B cell (primary cell): ENCODE measurements around the gene COX20. TPM values are rescaled to one million over a fixed set of nuclear protein-coding genes. Genes with fewer than 3 reads are reported as not detected.

Experiments used
- ATAC-seq: fragments of 200-7000 bp; cut with Tn5 transposase; one replicate; pipeline ENCODE4 v1.10.0; 2021; ENCODE audit warnings: low read depth, mild to moderate bottlenecking, moderate number of reproducible peaks, moderate library complexity
- CTCF ChIA-PET: fragments of 350-600 bp; sonication (Branson Sonifier 250); formaldehyde crosslinking; loops from one replicate; lab custom pipeline; 2021; ENCODE audit warnings: antibody characterized with exemption, inconsistent platforms; lab: Charles Lee
- POLR2A ChIA-PET: fragments of 350-600 bp; sonication (Branson Sonifier 250); formaldehyde crosslinking; loops from one replicate; lab custom pipeline; 2021; ENCODE audit warnings: antibody characterized with exemption; lab: Charles Lee
- DNase-seq: peaks from one replicate; pipeline ENCODE4 v3.0.0; 2013
- H2AFZ ChIP-seq: 2 replicates; pipeline ENCODE4 v1.6.1; 2012; ENCODE audit warnings: mild to moderate bottlenecking, low read depth, low read length; ENCODE audit not compliant: insufficient read depth, poor library complexity, severe bottlenecking
- H3K27ac ChIP-seq, 2 donors: 1 replicate in 1 of 2; 2 replicates in 1 of 2; pipeline ENCODE4 v1.5.1; 2012 to 2013; ENCODE audit warnings: low read length in 2 of 2, mild to moderate bottlenecking in 2 of 2, moderate library complexity in 1 of 2
- H3K27me3 ChIP-seq, 4 experiments: fragments of 200-600 bp in 1 of 4; sonication (generic) in 1 of 4; replicated peaks in 1 of 4; 1 replicate in 2 of 4; 2 replicates in 2 of 4; pipeline versions ENCODE4 v1.6.1 to v1.7.0; 2013 to 2016; ENCODE audit warnings: low read length in 3 of 4, mild to moderate bottlenecking in 2 of 4, mixed read lengths in 1 of 4, moderate library complexity in 1 of 4; ENCODE audit not compliant: insufficient read depth in 4 of 4, control insufficient read depth in 3 of 4; ENCODE audit errors: control extremely low read depth in 1 of 4
- H3K36me3 ChIP-seq, 2 experiments: replicated peaks in 1 of 2; 1 replicate in 1 of 2; 2 replicates in 1 of 2; pipeline versions ENCODE4 v1.6.1 to v1.7.1; 2013; ENCODE audit warnings: low read length in 1 of 2; ENCODE audit not compliant: insufficient read depth in 2 of 2, control insufficient read depth in 1 of 2; ENCODE audit errors: control extremely low read depth in 1 of 2, extremely low read depth in 1 of 2
- H3K4me1 ChIP-seq, 2 donors: fragments of 200-600 bp in 1 of 2; sonication (generic) in 1 of 2; 1 replicate in 1 of 2; 2 replicates in 1 of 2; pipeline versions ENCODE4 v1.5.1 to v1.6.1; 2013 to 2017; ENCODE audit warnings: low read length in 2 of 2; ENCODE audit not compliant: control insufficient read depth in 2 of 2, insufficient read depth in 2 of 2
- H3K4me2 ChIP-seq: replicated peaks from 2 replicates; pipeline ENCODE3; 2012; ENCODE audit warnings: mild to moderate bottlenecking, low read depth, low read length; ENCODE audit not compliant: poor library complexity, severe bottlenecking
- H3K4me3 ChIP-seq, 5 experiments: fragments of 200-600 bp in 1 of 5; sonication (generic) in 1 of 5; 1 replicate in 3 of 5; 2 replicates in 2 of 5; pipeline versions ENCODE4 v1.5.1 to v1.7.0; 2011 to 2016; ENCODE audit warnings: low read length in 4 of 5, mild to moderate bottlenecking in 4 of 5, low read depth in 2 of 5, control low read depth in 1 of 5, moderate library complexity in 1 of 5; ENCODE audit not compliant: insufficient read depth in 1 of 5; ENCODE audit errors: control extremely low read depth in 1 of 5, extremely low read depth in 1 of 5
- H3K79me2 ChIP-seq: fragments of 200-600 bp; sonication (generic); one replicate; pipeline ENCODE4 v1.6.0; 2016; ENCODE audit warnings: low read length; ENCODE audit not compliant: control insufficient read depth, insufficient read depth
- H3K9ac ChIP-seq: fragments of 200-600 bp; sonication (generic); 2 replicates; pipeline ENCODE4 v1.6.1; 2017; ENCODE audit warnings: mild to moderate bottlenecking, low read length, moderate library complexity
- H3K9me3 ChIP-seq, 3 donors: one replicate each; pipeline versions ENCODE4 v1.6.1 to v1.7.1; 2013; ENCODE audit warnings: low read length in 2 of 3; ENCODE audit not compliant: control insufficient read depth in 2 of 3, insufficient read depth in 1 of 3; ENCODE audit errors: control extremely low read depth in 1 of 3
- H4K20me1 ChIP-seq: 2 replicates; pipeline ENCODE4 v1.6.0; 2012; ENCODE audit warnings: mild to moderate bottlenecking, low read length; ENCODE audit not compliant: insufficient read depth, control insufficient read depth, poor library complexity, severe bottlenecking
- H3K27ac Mint-ChIP-seq: one replicate; pipeline ENCODE4 v1.8.0; 2021; ENCODE audit warnings: mixed read lengths
- H3K27me3 Mint-ChIP-seq: one replicate; pipeline ENCODE4 v1.8.0; 2021; ENCODE audit warnings: mixed read lengths
- H3K4me1 Mint-ChIP-seq: one replicate; pipeline ENCODE4 v1.8.0; 2021; ENCODE audit warnings: mixed read lengths
- H3K4me3 Mint-ChIP-seq: one replicate; pipeline ENCODE4 v1.8.0; 2021; ENCODE audit warnings: mixed read lengths
- H3K9me3 Mint-ChIP-seq: one replicate; pipeline ENCODE4 v1.8.0; 2022; ENCODE audit warnings: mixed read lengths; ENCODE audit not compliant: insufficient read depth
- CTCF ChIP-seq: fragments of 200-600 bp; IDR thresholded peaks from one replicate; pipeline ENCODE4 v1.8.0; 2022; ENCODE audit warnings: antibody characterized with exemption, mild to moderate bottlenecking
- EZH2 ChIP-seq: IDR thresholded peaks from 2 replicates; pipeline ENCODE4 v1.6.1; 2012; ENCODE audit warnings: borderline replicate concordance, low read depth, mild to moderate bottlenecking, moderate library complexity, low read length; ENCODE audit not compliant: insufficient read depth, poor library complexity, severe bottlenecking
- WGBS: methylation state at CpG from one replicate; pipeline ENCODE4 v1.1.5; 2013; ENCODE audit warnings: missing lambda C conversion rate; ENCODE audit not compliant: insufficient coverage; 5-methylcytosine and 5-hydroxymethylcytosine counted together
- intact Hi-C: fragments of 100-400 bp; cut with micrococcal nuclease; formaldehyde crosslinking; loops from one replicate; pipeline ENCODE4 v1.10.0; 2022
- polyA plus RNA-seq: library from polyadenylated mRNA; depleted of rRNA; stranded (reverse); fragments of >200 nt; gene quantifications from 2 replicates; pipeline ENCODE4 v1.2.3, GENCODE V29; 2012
- total RNA-seq, 2 donors: library from RNA; stranded (reverse); fragments of 120-200 nt in 1 of 2; gene quantifications; 1 replicate in 1 of 2; 2 replicates in 1 of 2; pipeline versions ENCODE4 v1.2.3 to v1.2.4, GENCODE V29; 2013 to 2022

The COX20 gene
- total and polyA plus RNA-seq, 2 donors (not counting 1 experiment from before 2014, with no cell fraction given), result 24.7 to 35.7 TPM

- H3K9me3 Mint-ChIP-seq, result no peaks in the 10 kb centered on the region
- Histone ChIP-seq H3K79me2 (no peaks in the 10 kb centered on the region), H3K9ac (no peak overlapping the region), H3K27ac (no peak overlapping the region), H2AFZ (no peak overlapping the region), H3K9me3 (no peaks in the 10 kb centered on the region), H3K27me3 (no peaks in the 10 kb centered on the region), H4K20me1 (no peaks in the 10 kb centered on the region), H3K4me1 (peaks cover 6 to 7% of the 10 kb centered on the region in 2 donors), H3K4me3 (no peak overlapping the region), H3K36me3 (no peaks in the 10 kb centered on the region), H3K4me2 (no peak overlapping the region)
- no peak for DNase-seq
- H3K27ac Mint-ChIP-seq, result no peak overlapping the region
- POLR2A ChIA-PET, result no interaction called here
- CTCF ChIA-PET, result interaction anchor here (0.9 to 1.0 kb wide), 2 partner anchors 105 to 173 kb away, joined by 3 read pairs; no protein-coding TSS in a partner anchor
- no peak overlapping the region for H3K4me3 Mint-ChIP-seq
- TF ChIP-seq CTCF (no peak), EZH2 (no peak)
- intact Hi-C loops, result no loop called here
- no peak for ATAC-seq
- peaks cover 7% of the 10 kb centered on the region for H3K4me1 Mint-ChIP-seq
- no peaks in the 10 kb centered on the region for H3K27me3 Mint-ChIP-seq
- WGBS, result 98% methylated on average over 10 of the region's 12 CpGs
Measured at GRCh38 chr1:244869364-244869827, 33.9 kb downstream of the COX20 start.

- H3K79me2 ChIP-seq, result no peaks in the 10 kb centered on the region
- H2AFZ ChIP-seq, result no peak overlapping the region
- Mint-ChIP-seq H3K27me3 (no peaks in the 10 kb centered on the region), H3K4me3 (no peak overlapping the region), H3K9me3 (no peaks in the 10 kb centered on the region), H3K4me1 (peaks cover 5% of the 10 kb centered on the region), H3K27ac (no peak overlapping the region)
- no peak overlapping the region for H3K9ac ChIP-seq
- H3K27ac ChIP-seq, result no peak overlapping the region
- TF ChIP-seq EZH2 (no peak), CTCF (no peak)
- H3K4me1 ChIP-seq, result peaks cover 4 to 5% of the 10 kb centered on the region in 2 donors
- H4K20me1 ChIP-seq, result no peaks in the 10 kb centered on the region
- WGBS, result no CpG with 5 or more reads among the region's 4 CpGs
- CTCF ChIA-PET, result interaction anchor here (0.9 kb wide), 1 partner anchor 105 kb away, joined by 3 read pairs; no protein-coding TSS in a partner anchor
- no peak overlapping the region for H3K4me3 ChIP-seq
- intact Hi-C loops, result no loop called here
- no peak for ATAC-seq
- no peak overlapping the region for H3K4me2 ChIP-seq
- POLR2A ChIA-PET, result no interaction called here
- H3K36me3 ChIP-seq, result no peaks in the 10 kb centered on the region
- no peaks in the 10 kb centered on the region for H3K9me3 ChIP-seq
- no peak for DNase-seq
- H3K27me3 ChIP-seq, result no peaks in the 10 kb centered on the region
Measured at GRCh38 chr1:244869950-244870349, 34.5 kb downstream of the COX20 start.
